SKM-1 (cell line): ENCODE measurements around the gene NOL3.

Experiments
- DNase-seq: peaks from one replicate; lab custom pipeline; 2025; ENCODE audit not compliant: unreplicated experiment; lab: John Stamatoyannopoulos, UW

The NOL3 gene

DNA sequence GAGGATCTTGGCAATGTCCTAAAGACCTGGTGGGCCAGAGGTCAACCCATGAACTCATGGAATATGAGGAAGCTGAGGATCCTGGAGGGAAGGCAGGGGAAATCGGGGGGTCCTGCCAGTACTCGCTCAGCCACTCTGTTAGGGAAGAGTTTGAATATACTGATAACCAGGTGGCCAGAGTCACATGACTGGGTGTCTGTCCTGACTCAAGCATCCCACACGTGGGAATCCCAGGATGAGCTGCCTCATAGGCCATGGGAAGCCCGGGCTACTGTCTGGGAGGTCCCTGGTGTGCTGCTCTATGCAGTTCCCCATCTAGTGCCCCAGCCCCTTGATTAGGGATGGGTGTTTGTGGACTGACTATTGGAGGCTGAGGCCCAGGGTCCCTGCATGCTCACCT, 18.0 kb downstream of the NOL3 start:
- no peak for DNase-seq

DNA sequence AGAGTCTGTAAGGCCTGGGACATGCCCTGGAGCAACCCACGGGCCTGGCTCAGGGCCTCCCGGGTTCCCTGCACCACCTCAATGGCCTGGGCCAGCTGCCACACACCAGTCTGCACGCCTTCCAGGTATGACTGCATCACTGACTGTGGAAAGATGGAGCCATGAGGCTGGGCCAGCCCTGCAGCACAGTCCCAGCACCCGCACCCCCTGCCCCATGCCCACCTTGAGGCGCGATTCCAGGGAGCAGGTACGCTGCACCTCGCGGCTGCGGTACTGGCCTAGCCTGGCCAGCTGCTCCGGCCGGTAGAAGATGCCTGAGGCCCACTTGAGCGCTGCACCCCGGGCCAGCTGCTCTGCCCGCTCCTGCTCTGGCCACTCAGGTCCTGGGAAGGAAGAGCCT, 18.5 kb downstream of the NOL3 start:
- no peak for DNase-seq

DNA sequence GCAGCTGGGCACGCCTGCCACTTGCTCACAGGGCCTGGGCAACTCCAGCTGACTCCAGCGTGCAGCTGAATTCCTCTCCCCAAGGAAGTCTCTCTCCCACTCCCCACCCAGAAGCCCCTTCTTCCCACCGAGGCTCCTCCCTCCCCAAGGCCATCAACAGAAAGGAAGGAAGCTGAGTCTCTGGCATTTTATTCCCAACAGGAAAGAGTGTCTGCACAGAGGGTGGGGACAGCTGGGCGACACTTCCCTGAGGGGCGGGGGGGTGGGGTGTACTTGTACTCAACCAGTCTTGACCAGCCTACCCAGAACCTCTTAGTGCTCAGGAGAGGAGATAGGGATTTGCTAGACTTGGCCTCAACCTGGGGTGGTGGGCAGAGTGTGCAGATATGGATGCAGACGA, 19.7 kb downstream of the NOL3 start, which contains the start of gene EXOC3L1:
Gene EXOC3L1 (minus strand): TSS at position 96 of the 400 bp plus-strand sequence. CDS start 460 bp downstream, outside the sequence.
- DNase-seq, result no peak

DNA sequence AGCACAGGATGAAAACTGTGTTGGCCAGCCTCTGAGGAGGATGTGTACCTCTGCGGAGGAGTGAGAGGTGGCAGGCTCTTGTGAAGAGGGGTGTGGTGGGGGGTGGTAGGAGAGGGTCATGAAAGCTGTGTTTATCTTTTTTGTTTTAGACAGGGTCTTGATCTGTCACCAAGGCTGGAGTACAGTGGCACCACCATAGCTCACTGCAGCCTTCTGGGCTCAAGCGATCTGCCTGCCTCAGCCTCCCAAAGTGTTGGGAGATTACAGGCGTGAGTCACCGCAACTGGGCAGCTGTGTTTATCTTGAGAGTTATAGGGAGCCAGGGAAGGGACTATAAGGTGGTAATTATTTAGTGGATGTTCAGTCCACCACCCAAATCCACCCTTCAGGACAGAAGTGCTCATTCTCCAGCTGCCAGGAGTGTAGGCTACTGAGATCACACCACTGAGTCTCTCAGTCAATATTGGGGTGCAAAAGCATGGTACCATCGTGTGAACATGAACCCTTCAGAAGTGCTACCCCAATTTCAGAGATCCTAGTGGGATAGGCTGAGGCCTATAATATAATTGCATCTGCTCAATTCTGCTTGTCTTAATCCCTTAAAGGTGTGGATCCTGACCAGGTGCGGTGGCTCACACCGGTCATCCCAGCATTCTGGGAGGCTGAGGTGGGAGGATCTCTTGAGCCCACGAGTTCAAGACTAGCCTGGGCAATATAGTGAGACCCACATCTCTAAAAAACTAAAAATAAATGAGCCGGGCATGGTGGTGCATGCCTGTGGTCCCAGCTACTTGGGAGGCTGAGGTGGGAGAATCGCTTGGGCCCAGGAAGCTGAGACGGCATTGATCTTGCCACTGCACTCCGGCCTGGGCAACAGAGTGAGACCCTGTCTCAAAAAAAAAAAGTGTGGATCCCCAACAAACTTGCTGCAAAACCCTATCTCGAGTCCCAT, 20.4 kb downstream of the NOL3 start:
- no peak for DNase-seq

DNA sequence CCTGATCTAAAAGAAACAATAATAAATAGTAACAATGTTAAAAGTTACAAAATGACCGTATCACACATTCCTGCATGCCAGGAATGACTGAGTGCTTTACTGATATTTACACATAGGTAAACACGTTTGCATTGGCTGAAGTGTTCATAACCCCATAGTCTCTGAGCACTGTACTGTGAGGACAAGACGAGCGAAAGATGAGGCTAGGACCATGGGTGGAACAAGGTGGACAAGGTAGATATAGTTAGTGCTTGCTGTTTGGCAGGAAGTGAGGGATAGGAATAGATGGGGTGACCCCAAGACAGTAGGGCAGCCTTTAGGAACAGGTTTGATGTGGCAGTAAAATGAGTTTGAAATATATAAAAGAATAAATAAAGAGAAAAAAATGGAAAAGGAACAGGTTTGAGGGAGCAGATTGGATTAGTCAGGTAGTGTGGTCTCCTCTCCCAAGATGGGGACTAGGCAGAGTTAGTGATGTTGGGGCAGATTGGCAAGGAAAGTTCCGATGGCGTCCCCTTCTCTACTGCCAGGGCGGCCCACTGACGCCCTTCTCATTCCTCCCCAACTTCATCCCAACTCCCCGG, 21.2 kb downstream of the NOL3 start:
- no peak for DNase-seq

DNA sequence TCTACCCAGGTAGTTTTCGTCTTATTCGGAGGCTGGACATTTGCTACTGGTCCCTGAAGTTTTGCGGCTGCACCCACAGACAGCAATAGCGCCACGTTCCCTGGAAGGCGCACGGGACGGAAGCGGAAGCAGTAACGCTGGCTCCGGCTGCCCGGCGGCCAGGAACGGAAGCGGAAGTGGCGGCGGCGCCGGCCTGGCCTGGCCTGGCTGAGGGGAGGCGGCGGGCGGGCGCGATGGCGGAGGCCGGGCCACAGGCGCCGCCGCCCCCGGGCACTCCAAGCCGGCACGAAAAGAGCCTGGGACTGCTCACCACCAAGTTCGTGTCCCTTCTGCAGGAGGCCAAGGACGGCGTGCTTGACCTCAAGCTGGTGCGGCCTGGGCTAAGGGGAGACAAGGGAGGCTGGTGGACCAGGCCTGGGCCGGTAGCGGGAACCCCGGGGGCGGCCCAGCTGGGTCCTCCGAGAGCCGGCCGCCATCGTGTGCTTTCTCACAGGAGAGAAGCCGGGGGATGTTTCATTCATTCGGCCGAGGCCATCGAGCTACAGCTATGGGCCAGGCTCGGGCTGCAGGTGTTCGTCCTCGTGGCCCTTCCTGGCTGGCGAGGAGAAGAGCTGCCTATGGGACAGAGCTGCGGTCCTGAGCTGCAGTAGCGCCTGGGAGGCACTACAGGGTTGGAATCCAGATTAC, 21.8 kb downstream of the NOL3 start, which contains the start of gene E2F4:
Gene E2F4 (plus strand): TSS at position 161 of the 687 bp plus-strand sequence. CDS start 73 bp downstream, at position 234.
- peak; percentile 89 for DNase-seq

DNA sequence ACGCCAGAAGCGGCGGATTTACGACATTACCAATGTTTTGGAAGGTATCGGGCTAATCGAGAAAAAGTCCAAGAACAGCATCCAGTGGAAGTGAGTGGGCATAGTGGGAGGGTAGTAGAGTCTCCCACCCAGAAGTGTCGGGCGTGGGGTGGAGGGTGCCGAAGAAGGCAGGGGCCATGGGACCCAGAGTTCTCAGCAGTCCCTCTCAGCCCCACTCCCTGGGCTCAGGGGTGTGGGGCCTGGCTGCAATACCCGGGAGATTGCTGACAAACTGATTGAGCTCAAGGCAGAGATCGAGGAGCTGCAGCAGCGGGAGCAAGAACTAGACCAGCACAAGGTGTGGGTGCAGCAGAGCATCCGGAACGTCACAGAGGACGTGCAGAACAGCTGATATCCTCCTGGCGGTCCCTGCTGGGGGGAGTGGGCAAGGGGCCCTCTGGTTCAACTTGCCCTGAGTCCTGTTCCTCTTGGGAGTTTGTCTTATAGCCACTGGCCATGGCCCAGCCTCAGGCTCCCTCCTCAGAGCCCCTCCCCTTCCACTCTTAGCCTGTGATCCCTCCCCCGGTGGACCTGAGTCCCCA, 22.5 kb downstream of the NOL3 start:
- no peak for DNase-seq

DNA sequence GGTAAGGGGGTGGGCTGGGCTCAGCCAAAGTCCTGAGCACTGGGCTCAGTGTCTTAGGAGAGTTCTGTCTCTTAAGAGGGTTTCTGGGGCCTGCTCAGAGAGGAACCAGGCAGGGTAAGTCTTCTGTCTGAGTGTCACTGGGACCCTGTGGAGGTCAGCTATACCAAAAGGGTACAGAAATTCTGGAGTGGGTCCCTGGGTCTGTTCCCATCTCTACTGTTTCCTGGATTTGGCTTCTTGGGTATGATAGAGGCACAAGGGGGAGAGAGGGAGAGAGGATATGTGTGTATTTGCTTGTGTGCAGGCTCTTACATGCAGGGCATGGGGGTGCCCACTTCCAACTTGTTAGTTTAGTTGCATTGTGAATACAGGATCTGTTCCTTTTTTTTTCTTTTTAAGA, 23.2 kb downstream of the NOL3 start:
- no peak for DNase-seq

DNA sequence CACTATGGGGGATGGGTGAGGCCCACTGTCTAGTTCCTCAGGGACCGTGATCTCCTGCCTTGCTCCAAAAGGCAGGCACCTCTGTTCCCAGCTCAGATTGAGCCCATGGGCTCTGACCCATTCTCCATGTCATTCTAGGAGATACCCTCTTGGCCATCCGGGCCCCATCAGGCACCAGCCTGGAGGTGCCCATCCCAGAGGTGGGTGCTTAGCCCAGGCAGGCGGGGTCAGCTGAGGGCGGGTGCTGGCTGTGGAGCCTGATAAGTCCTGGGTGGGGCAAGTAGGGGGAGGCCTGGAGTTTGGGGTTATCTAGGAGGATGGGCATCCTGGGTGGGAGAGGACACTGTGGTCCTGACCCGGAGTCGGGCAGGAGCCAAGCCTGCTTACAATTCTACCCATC, 23.9 kb downstream of the NOL3 start:
- no peak for DNase-seq

DNA sequence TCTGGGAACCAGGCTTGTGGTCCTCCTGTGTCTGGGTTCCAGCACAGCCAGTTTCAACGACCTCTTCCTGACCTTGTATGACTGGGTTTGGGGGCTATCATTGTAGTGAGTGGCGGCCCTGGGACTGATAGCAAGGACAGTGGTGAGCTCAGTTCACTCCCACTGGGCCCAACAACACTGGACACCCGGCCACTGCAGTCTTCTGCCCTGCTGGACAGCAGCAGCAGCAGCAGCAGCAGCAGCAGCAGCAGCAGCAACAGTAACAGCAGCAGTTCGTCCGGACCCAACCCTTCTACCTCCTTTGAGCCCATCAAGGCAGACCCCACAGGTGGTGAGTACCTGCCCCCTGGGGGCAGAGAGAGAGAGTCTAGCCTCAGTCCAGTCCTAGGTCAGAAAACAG, 25.3 kb downstream of the NOL3 start:
- DNase-seq, result no peak

DNA sequence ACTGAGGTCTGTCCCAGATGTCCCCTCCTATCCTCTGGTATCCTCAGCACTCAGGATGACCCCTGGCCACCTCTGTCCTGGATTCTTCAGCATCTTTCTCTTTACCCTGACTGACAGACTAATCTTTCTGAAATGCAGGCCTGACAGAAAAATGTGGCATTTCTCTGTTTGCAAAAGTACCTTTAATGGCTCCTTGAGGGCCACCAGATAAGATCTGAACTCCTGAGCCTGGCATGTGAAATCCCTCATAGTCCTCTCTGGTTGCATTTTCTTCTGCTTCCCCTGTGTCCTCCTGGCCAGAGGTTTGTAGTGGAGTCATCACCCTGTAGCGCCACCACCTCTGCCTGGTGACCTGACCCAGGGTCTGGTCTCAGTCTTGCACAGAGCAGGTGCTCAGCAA, 26.5 kb downstream of the NOL3 start:
- DNase-seq, result no peak

DNA sequence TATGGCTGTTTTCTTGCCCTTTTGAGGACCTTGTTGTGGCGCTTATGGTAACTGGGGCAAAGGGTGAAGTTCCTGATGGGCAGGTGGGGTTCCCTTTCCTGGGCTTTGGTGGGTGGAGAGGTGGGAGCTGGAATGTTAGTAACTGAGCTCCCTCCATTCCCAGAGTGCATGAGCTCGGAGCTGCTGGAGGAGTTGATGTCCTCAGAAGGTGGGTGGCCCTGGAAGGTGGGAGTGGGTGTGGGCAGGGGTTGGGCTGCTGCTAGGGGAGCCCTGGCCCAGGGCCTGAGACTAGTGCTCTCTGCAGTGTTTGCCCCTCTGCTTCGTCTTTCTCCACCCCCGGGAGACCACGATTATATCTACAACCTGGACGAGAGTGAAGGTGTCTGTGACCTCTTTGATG, 27.4 kb downstream of the NOL3 start:
- DNase-seq, result no peak

DNA sequence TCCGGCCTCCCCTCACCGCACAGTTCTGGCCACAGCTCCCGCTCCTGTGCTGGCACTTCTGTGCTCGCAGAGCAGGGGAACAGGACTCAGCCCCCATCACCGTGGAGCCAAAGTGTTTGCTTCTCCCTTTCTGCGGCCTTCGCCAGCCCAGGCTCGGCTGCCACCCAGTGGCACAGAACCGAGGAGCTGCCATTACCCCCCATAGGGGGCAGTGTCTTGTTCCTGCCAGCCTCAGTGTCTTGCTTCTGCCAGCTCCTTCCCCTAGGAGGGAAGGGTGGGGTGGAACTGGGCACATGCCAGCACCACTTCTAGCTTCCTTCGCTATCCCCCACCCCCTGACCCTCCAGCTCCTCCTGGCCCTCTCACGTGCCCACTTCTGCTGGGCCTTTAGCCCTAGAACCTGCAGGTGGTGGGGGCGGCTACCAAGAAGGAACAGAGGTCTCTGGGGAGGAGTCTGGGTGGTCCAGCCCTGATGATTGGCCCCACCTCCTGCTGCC, 27.9 kb downstream of the NOL3 start:
- DNase-seq, result peak; percentile 13

DNA sequence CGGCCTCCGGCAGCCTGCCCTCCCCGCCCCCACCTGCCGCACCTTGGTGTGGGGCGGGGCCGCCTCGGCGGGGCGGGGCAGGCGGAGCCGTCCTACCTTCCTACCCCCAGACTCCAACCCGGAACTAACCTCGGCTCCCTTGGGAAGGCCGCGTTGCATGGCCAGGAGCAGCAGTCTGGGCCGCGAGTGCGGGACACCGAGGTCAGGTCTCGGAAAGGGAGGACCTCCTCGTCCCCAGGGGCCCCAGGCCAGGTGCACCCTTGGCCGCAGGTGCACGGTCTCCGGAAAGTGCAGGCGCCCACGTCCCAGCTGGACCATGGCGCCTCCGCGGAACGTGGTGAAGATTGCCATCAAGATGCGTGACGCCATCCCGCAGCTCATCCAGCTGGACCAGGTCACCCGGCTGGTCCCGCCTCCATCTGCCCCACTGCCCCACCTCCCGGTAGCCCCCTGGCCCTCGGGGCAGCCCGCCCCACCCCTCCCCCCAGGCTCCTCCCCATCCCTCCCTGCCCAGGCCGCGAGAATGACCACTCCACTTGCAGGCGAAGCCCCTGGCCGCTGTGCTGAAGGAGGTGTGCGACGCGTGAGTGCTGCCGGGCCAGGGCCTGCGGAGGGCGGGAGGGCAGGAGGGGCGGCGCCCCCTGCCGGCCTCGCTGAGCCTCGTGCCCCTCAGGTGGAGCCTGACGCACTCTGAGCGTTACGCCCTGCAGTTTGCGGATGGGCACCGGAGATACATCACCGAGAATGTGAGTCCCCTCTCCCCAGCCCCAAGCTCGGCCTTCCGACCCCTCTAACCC, 28.9 kb downstream of the NOL3 start, which contains the start of gene ELMO3:
Gene ELMO3 (plus strand): TSS at position 121 of the 797 bp plus-strand sequence. CDS start 196 bp downstream, at position 317.
- no peak for DNase-seq

DNA sequence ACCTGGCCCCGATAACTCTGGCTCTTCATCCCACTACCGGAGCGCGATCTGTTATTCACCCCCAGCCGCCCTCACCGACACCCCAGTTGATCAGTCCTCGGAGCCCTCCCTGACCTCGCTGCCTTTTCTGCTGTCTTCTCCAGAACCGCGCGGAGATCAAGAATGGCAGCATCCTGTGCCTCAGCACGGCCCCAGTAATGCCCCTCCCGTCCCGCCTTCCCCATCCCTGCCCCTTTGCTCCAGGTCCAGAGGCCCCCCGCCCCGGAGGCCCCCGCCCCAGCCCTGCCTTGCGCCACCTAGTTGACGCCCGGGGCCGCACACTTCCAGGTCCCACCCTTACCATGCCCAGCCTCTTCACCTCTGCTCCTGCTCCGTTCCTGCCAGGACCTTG, 29.5 kb downstream of the NOL3 start:
- no peak for DNase-seq

DNA sequence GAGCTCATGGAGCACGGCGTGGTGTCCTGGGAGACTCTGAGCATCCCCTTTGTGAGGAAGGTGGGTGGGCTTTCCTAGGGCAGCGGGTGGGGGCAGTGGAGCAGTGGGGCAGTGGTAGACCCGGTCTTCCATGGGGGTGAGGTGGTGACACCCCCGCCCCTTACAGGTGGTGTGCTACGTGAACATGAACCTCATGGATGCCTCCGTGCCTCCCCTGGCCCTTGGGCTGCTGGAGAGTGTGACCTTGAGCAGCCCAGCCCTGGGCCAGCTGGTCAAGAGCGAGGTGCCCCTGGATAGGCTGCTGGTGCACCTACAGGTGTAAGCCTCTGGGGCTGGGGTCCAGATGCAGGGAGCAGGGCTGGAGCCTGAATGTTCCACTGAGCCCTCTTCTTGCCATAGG, 30.2 kb downstream of the NOL3 start:
- no peak for DNase-seq

DNA sequence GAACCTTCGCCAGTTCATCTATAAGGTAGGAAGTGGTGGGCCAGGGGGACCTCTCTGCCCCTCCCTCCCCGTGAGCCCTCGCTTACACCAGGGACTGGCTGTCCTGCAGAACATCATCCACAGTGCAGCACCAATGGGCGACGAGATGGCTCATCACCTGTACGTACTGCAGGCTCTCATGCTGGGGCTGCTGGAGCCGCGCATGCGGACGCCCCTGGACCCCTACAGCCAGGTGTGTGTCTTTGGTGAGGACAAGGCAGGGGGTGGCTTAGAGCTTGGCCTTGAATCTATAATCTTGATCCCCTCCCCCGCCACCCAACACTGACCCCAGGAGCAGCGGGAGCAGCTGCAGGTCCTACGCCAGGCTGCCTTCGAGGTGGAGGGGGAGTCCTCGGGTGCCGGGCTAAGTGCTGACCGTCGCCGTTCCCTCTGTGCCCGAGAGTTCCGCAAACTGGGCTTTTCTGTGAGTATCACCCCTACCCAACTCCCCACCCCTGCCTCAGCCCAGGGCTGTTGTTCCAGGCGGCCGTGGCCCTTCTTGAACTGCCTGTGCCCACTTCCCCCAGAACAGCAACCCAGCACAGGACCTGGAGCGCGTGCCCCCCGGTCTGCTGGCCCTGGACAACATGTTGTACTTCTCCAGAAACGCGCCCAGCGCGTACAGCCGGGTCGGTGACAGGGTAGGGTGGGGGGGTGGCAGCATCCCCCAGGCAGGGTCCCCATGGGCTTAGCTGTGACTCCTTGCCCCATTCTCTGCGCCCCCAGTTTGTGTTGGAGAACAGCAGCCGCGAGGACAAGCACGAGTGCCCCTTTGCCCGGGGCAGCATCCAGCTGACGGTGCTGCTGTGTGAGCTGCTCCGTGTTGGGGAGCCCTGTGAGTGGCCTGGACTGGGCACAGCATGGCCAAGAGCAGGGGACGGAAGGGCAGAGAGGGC, 31.3 kb downstream of the NOL3 start:
- DNase-seq, result no peak

DNA sequence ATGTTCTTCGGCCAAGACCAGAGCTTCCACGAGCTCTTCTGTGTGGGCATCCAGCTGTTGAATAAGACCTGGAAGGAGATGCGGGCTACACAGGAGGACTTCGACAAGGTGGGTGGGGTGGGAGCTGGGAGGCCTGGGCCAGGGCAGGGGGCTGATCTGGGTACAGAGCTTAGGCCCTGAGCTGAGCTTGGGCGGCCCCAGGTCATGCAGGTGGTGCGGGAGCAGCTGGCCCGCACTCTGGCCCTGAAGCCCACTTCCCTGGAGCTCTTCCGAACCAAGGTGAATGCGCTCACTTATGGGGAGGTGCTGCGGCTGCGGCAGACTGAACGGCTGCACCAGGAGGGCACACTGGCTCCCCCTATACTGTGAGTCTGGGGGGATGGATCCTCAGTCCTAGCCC, 32.1 kb downstream of the NOL3 start:
- DNase-seq, result no peak

DNA sequence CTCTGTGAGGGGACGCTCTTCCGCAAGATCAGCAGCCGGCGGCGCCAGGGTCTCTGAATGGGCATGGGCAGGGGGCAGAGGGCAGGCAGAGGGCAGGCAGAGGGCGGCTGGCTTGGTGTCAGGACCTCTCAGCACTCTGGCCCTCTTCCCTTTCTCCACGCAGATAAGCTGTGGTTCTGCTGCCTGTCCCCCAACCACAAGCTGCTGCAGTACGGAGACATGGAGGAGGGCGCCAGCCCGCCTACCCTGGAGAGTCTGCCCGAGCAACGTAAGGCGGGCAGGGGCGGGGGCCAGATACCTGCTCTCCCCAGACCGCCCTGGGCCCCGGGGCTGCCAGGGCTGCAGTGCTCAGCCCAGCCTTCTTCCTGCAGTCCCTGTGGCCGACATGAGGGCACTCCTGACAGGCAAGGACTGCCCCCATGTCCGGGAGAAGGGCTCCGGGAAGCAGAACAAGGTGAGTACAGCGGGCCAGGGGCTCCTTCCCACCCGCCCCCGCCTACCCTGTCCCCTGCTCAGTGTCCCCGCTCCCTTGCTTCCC, 32.7 kb downstream of the NOL3 start:
- DNase-seq, result no peak
